22Rv1 (cell line): Measurements from ENCODE around the gene FAM89A.

Experiments used
- CTCF ChIP-seq: fragments of 450-650 bp; IDR thresholded peaks from 2 replicates; pipeline ENCODE4 v1.5.1; 2017; ENCODE audit warnings: mild to moderate bottlenecking
- ZFX ChIP-seq: fragments of 450-650 bp; IDR thresholded peaks from 2 replicates; pipeline ENCODE4 v1.6.1; 2017; ENCODE audit warnings: antibody characterized with exemption, borderline replicate concordance

GRCh38 chr1:230983811-230984210 lies 56.2 kb downstream of the FAM89A start:
- TF ChIP-seq CTCF = no peak
- no peak for TF ChIP-seq ZFX
